ENCODE measurements around the gene ATG4B. TPM values are rescaled to one million over a fixed set of nuclear protein-coding genes. Genes with fewer than 3 reads are reported as not detected.

The ATG4B gene
- total RNA-seq, 1 donor from 2014 or later = 124 TPM

DNA sequence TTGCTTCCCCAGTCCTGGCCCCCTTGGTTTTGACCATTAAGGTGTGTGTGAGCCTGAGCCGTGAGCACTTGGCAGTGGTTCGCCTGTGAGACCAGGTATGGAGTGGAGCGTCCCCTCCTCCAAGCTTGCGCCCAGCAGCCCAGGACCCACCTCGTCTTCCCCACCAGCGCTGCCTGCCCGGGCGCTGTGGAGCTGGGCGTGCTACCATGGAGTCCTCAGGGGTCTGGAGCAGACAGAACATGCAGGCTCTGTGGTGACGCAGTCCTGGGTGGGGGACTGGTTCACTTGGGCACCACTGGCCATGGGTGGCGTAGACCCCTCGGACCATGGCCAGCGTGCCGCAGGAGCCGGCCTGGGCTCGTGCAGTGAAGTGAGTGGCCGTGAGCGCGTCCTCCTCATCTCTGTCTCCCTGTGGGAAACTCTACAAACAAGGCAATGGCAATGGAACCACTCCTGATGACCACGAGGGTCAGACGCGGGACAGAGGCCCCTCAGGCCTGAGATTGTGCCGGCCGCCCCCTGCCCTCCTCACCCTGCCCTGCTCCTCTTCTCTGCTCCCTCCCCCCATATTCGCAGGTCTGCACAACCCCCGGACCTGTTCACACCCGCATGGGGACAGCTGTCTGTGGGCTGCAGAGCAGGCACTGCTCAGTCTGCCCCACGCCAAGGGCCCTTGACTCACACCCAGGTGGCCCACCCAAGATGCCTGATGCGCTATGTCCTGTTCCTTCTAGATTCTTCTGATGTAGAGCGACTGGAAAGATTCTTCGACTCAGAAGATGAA is 34.2 kb downstream of the ATG4B start:
- Mint-ChIP-seq H3K27ac (ENCODE audit: unreplicated experiment) (no peak overlapping the region), H3K27me3 (ENCODE audit: unreplicated experiment) (peaks cover 5% of the 10 kb centered on the region), H3K4me1 (ENCODE audit: unreplicated experiment) (no peaks in the 10 kb centered on the region), H3K9me3 (ENCODE audit: unreplicated experiment) (no peaks in the 10 kb centered on the region), H3K4me3 (ENCODE audit: unreplicated experiment) (no peak overlapping the region), H3K36me3 (ENCODE audit: low read depth, unreplicated experiment) (peaks cover 28% of the 10 kb centered on the region)
- no peak for DNase-seq (ENCODE audit: low spot score)
- TF ChIP-seq, protein P1, sequence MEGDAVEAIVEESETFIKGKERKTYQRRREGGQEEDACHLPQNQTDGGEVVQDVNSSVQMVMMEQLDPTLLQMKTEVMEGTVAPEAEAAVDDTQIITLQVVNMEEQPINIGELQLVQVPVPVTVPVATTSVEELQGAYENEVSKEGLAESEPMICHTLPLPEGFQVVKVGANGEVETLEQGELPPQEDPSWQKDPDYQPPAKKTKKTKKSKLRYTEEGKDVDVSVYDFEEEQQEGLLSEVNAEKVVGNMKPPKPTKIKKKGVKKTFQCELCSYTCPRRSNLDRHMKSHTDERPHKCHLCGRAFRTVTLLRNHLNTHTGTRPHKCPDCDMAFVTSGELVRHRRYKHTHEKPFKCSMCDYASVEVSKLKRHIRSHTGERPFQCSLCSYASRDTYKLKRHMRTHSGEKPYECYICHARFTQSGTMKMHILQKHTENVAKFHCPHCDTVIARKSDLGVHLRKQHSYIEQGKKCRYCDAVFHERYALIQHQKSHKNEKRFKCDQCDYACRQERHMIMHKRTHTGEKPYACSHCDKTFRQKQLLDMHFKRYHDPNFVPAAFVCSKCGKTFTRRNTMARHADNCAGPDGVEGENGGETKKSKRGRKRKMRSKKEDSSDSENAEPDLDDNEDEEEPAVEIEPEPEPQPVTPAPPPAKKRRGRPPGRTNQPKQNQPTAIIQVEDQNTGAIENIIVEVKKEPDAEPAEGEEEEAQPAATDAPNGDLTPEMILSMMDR (IDR thresholded peaks at IDR 0.05; ENCODE audit: unreplicated experiment) = no peak

DNA sequence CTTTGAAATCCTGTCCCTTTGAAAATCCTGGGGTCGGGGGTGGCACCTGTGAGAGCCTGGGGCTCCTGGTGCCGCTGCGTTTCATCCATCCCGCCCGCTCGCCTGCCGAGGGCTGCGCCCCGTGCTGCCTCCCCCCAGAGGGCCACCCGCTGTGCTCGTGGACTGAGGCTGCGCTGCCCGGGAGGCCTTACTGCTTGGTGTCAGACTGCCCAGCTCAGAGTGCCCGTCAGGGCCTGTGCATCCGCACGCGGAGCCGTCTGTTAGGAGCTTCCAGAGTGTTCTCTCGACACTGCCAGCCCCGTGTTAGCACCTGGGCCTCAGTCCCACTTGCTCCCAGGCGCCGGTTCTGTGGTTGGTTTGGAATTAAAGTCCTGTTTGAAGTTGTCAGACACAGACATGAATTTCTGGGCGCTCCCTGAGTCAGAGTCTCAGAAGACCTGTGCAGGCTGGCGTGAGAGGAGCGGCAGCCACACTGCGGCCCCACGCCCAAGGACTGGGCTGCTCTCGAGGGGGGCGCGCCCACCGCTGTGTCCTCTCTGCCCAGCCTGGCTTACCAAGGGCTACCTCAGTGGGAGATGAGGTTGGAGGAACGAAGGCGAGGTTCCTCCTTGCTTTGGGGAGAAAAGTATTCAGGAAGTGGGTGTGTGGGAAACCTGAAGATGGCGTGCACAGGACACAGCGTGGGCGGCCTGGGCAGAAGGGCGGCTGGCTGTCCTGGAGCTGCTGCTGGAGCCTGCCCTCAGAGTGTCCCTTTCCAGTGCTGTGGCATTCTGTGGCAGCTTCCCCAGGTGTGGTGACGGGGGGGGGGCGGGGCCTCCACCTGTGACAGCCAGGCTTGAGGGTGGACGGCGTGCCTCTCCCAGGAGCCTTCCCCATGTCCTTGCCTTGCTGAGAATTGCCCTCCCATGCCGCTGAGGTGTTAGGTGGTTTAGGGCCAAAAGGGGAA is 35.0 kb downstream of the ATG4B start:
- Mint-ChIP-seq H3K4me1 (ENCODE audit: unreplicated experiment) (no peaks in the 10 kb centered on the region), H3K27me3 (ENCODE audit: unreplicated experiment) (peaks cover 5% of the 10 kb centered on the region), H3K36me3 (ENCODE audit: low read depth, unreplicated experiment) (peaks cover 28% of the 10 kb centered on the region), H3K27ac (ENCODE audit: unreplicated experiment) (no peak overlapping the region), H3K4me3 (ENCODE audit: unreplicated experiment) (no peak overlapping the region), H3K9me3 (ENCODE audit: unreplicated experiment) (no peaks in the 10 kb centered on the region)
- no peak for DNase-seq (ENCODE audit: low spot score)
- TF ChIP-seq, protein P1 (IDR thresholded peaks at IDR 0.05; ENCODE audit: unreplicated experiment) = no peak

GRCh38 chr2:241673189-241673663 is 35.7 kb downstream of the ATG4B start:
- TF ChIP-seq, protein P1 (IDR thresholded peaks at IDR 0.05; ENCODE audit: unreplicated experiment) = no peak
- Mint-ChIP-seq H3K27me3 (ENCODE audit: unreplicated experiment) (peaks cover 7% of the 10 kb centered on the region), H3K36me3 (ENCODE audit: low read depth, unreplicated experiment) (peaks cover 28% of the 10 kb centered on the region), H3K9me3 (ENCODE audit: unreplicated experiment) (no peaks in the 10 kb centered on the region), H3K4me3 (ENCODE audit: unreplicated experiment) (peak overlapping the region; percentile 80), H3K27ac (ENCODE audit: unreplicated experiment) (no peak overlapping the region), H3K4me1 (ENCODE audit: unreplicated experiment) (no peaks in the 10 kb centered on the region)
- DNase-seq (ENCODE audit: low spot score) = no peak

GRCh38 chr2:241673797-241674725 is 36.6 kb downstream of the ATG4B start:
- peaks cover 23% of the 10 kb centered on the region for H3K36me3 Mint-ChIP-seq (ENCODE audit: low read depth, unreplicated experiment)
- DNase-seq (ENCODE audit: low spot score) = no peak
- peaks cover 7% of the 10 kb centered on the region for H3K27me3 Mint-ChIP-seq (ENCODE audit: unreplicated experiment)
- H3K27ac Mint-ChIP-seq (ENCODE audit: unreplicated experiment) = no peak overlapping the region
- H3K4me3 Mint-ChIP-seq (ENCODE audit: unreplicated experiment) = peak overlapping the region; percentile 80
- TF ChIP-seq, protein P1 (IDR thresholded peaks at IDR 0.05; ENCODE audit: unreplicated experiment) = no peak
- no peaks in the 10 kb centered on the region for H3K4me1 Mint-ChIP-seq (ENCODE audit: unreplicated experiment)
- H3K9me3 Mint-ChIP-seq (ENCODE audit: unreplicated experiment) = no peaks in the 10 kb centered on the region

All from endothelial cell (in vitro differentiated cells).